Mucosa of descending colon (tissue), 3 donors: ENCODE measurements around the gene MEX3D. TPM values are rescaled to one million over a fixed set of nuclear protein-coding genes. Genes with fewer than 3 reads are reported as not detected.

Experiments
- ATAC-seq: fragments of 200-7000 bp; cut with Tn5 transposase; one replicate; pipeline ENCODE4 v1.9.1; 2020; ENCODE audit warnings: mild to moderate bottlenecking, moderate library complexity
- DNase-seq, 3 donors: peaks; one replicate each; pipeline ENCODE4 v3.0.0-alpha.2; 2020
- H3K36me3 ChIP-seq: fragments of 200-600 bp; one replicate; pipeline ENCODE4 v1.8.0; 2021; ENCODE audit warnings: low read depth, mild to moderate bottlenecking
- H3K4me1 ChIP-seq: fragments of 200-600 bp; one replicate; pipeline ENCODE4 v1.8.0; 2021; ENCODE audit warnings: low read depth, mild to moderate bottlenecking
- H3K4me3 ChIP-seq: fragments of 200-600 bp; one replicate; pipeline ENCODE4 v1.8.0; 2021; ENCODE audit warnings: mild to moderate bottlenecking
- H3K9me3 ChIP-seq: fragments of 200-600 bp; one replicate; pipeline ENCODE4 v1.8.0; 2021; ENCODE audit warnings: mild to moderate bottlenecking
- CTCF ChIP-seq: fragments of 200-600 bp; IDR thresholded peaks from one replicate; pipeline ENCODE4 v1.8.0; 2022; ENCODE audit warnings: antibody characterized with exemption, mild to moderate bottlenecking
- intact Hi-C, 2 donors: fragments of 100-400 bp; cut with DNase I in 1 of 2; cut with micrococcal nuclease in 1 of 2; formaldehyde crosslinking; loops; one replicate each; pipeline versions ENCODE4 v1.11.0 to v1.11.1; 2022; cut with DNase I, micrococcal nuclease
- total RNA-seq, 3 donors: library from RNA; stranded (reverse); fragmentation: NEBNext Ultra II Directional in 2 of 3; extraction: Animal tissue kit (Norgen Biotek cat#: 25700) in 2 of 3; gene quantifications; one replicate each; pipeline versions ENCODE4 v1.2.1 to v1.2.4, GENCODE V29; 2021 to 2023
- donor health status: DM: no; HTN: no; CAD: no; lungs with moderate emphysema.
- donor health status: DM: no; HTN: no; CAD: no.
- donor health status: DM: no; HTN: yes; CAD: no.

MEX3D gene
- total RNA-seq, 3 donors from 2014 or later, result 21.3 to 28.1 (median 21.5) TPM

GRCh38 chr19:1601613-1602064, 33.5 kb upstream of the MEX3D start:
- Histone ChIP-seq H3K4me1 (peaks cover 28% of the 10 kb centered on the region), H3K4me3 (no peak overlapping the region), H3K9me3 (no peaks in the 10 kb centered on the region), H3K36me3 (no peaks in the 10 kb centered on the region)
- ATAC-seq (no peak), DNase-seq (no peak)
- TF ChIP-seq CTCF, result no peak
- intact Hi-C loops, result no loop called here

GRCh38 chr19:1599460-1599846, 31.3 kb upstream of the MEX3D start:
- no peaks in the 10 kb centered on the region for H3K9me3 ChIP-seq
- intact Hi-C loops, result no loop called here
- DNase-seq (no peak), ATAC-seq (peak; percentile 5)
- H3K4me3 ChIP-seq, result no peak overlapping the region
- H3K36me3 ChIP-seq, result no peaks in the 10 kb centered on the region
- no peak for TF ChIP-seq CTCF
- peaks cover 20% of the 10 kb centered on the region for H3K4me1 ChIP-seq

GRCh38 chr19:1598777-1599459, 30.8 kb upstream of the MEX3D start:
- peaks cover 15% of the 10 kb centered on the region for H3K4me1 ChIP-seq
- intact Hi-C loops, result no loop called here
- no peaks in the 10 kb centered on the region for H3K36me3 ChIP-seq
- ATAC-seq (no peak), DNase-seq (no peak)
- no peak for TF ChIP-seq CTCF
- H3K9me3 ChIP-seq, result no peaks in the 10 kb centered on the region
- H3K4me3 ChIP-seq, result no peak overlapping the region

- intact Hi-C loops, result no loop called here
- Histone ChIP-seq H3K9me3 (no peaks in the 10 kb centered on the region), H3K4me1 (peaks cover 14% of the 10 kb centered on the region), H3K4me3 (no peak overlapping the region), H3K36me3 (no peaks in the 10 kb centered on the region)
- DNase-seq (no peak), ATAC-seq (no peak)
- TF ChIP-seq CTCF, result no peak
Measured at GRCh38 chr19:1593501-1593772, 25.3 kb upstream of the MEX3D start.

GRCh38 chr19:1592755-1593500, 24.8 kb upstream of the MEX3D start, which contains the start of gene MBD3:
MBD3 (minus strand) TSS chr19:1592865; CDS start chr19:1592631, 234 bp downstream.
- intact Hi-C loops, result no loop called here
- peaks cover 14% of the 10 kb centered on the region for H3K4me1 ChIP-seq
- H3K36me3 ChIP-seq, result no peaks in the 10 kb centered on the region
- no peaks in the 10 kb centered on the region for H3K9me3 ChIP-seq
- TF ChIP-seq CTCF, result no peak
- H3K4me3 ChIP-seq, result peak within 1 kb of the TSS; percentile 56
- peak; percentile 93 to 96 (median 95) for DNase-seq
- ATAC-seq, result peak; percentile 91
